Cardiac fibroblast (primary cell): Measurements from ENCODE around the gene SLC25A12.

ENCODE experiments used
- DNase-seq, 2 donors: peaks; one replicate each; pipeline versions ENCODE4 v3.0.0 to v3.0.0-alpha.2; 2010; ENCODE audit warnings: low read depth in 2 of 2
- H3K4me3 ChIP-seq, 2 donors: replicated peaks in 1 of 2; 1 replicate in 1 of 2; 2 replicates in 1 of 2; pipeline ENCODE4 v1.5.1; 2011; ENCODE audit warnings: low read depth in 2 of 2, low read length in 2 of 2, mild to moderate bottlenecking in 2 of 2, moderate library complexity in 1 of 2
- CTCF ChIP-seq: IDR thresholded peaks from one replicate; pipeline ENCODE4 v1.5.1; 2011; ENCODE audit warnings: low read depth, mild to moderate bottlenecking, low read length, inconsistent platforms

Gene SLC25A12

DNA sequence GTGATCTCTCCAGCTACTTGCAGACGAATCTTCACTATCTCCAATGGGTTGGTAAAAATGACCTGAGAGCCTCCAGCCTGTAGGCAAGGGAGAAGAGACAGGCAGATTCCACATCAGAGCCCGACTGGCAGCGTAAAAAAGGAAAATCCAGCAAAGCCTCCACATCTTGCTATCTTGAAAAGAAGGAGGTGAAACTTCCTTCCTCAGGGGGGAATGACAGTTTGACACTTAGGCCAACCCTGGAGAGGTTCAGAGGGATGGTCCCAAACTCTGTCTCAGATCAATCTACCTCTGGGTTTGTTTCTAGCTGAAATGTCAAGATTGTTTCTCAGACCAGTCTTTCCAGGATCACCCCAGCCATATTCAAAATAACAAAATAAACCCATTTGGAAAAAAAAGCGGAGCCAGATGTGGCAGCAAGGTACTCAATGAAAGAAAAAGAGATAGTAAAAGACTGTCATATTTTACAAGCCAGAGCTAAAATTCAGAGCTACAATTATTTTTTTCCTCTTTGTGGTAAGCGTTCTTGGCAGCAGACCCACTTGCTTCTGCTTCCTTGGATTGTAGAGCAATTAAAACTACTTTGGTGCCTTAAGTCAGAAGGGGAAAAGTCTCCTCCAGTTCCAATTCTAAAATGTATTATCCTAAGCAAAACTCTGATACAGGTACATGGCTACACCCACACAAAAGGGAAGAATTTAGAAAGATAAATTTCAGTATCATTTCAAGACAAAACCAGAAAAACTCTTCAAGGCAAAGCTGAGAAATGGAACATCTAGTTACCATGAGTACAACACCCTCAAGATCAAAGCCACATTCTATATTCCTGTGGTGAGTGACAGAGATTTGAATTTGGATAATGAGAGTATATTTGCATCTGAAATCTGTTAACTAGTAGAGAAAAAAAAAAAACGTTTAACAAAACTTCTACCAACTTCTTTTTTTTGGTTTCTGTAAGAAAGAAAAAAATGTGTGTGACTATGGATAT, 100.1 kb downstream of the SLC25A12 start:
- TF ChIP-seq CTCF, result no peak
- peak; percentile 9 to 34 for DNase-seq
- H3K4me3 ChIP-seq, result no peak overlapping the region

DNA sequence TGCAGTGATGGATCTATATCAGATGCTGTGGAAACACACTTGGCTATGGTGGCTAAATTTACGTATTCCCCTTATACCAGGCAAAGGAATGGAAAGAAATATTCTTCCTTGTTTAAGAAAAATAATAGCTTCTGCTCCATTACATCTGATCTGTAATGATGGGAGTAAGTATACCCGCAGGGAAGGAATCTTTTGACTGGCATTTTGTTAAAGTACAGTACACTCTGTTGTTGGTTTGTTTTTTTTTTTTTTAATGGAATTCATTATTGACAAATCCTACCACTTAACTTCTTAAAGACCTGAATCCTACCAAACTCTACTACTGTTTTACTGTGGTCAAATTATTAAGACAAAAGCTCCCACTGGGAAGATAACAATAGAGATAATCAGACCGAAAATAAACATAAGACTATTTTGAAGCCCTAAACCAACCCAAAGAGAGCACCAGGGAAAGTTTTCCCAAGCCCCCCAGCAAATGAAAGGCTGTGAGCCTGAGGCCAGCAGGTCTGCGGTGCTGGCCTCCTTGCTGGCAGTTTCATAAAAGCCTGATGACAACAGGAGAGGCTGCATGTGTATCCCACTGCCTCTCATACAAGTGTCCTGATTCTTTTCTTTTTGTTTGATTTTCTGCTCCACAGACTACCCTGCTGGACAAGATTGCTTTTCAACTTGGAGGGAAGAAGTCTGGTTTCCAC, 101.0 kb downstream of the SLC25A12 start:
- no peak overlapping the region for H3K4me3 ChIP-seq
- no peak for DNase-seq
- TF ChIP-seq CTCF, result no peak

GRCh38 chr2:171792157-171792556, 101.9 kb downstream of the SLC25A12 start:
- no peak for DNase-seq
- TF ChIP-seq CTCF, result no peak
- no peak overlapping the region for H3K4me3 ChIP-seq

DNA sequence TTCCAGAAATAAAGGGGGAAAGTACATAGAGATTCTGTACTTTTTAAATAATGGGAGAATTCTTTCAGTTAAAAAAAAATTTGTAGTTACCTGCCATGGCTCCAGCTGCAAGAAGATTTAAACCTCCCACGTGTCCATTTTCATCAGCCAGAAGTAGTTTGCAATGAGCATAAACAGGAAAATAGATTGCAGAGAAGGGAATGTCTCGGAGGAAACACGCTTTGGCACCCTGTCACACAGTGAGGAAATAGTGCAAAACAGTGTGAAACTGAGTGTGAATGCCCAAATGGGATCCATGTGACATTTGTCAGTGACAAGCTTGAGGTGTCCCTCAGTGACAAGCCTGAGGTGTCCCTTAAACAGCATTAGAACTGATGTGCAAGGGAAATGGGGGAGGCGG, 102.7 kb downstream of the SLC25A12 start:
- no peak overlapping the region for H3K4me3 ChIP-seq
- DNase-seq, result no peak
- TF ChIP-seq CTCF, result no peak

- no peak for DNase-seq
- H3K4me3 ChIP-seq, result no peak overlapping the region
- TF ChIP-seq CTCF, result no peak
Measured at GRCh38 chr2:171789956-171790355, 104.1 kb downstream of the SLC25A12 start.

GRCh38 chr2:171788316-171788993, 105.6 kb downstream of the SLC25A12 start:
- TF ChIP-seq CTCF, result no peak
- DNase-seq, result no peak
- H3K4me3 ChIP-seq, result no peak overlapping the region
